ENCODE data around the gene ARFIP1.

The ARFIP1 gene

GRCh38 chr4:152900395-152900794 lies 120.6 kb downstream of the ARFIP1 start:
- no peak for DNase-seq

DNA sequence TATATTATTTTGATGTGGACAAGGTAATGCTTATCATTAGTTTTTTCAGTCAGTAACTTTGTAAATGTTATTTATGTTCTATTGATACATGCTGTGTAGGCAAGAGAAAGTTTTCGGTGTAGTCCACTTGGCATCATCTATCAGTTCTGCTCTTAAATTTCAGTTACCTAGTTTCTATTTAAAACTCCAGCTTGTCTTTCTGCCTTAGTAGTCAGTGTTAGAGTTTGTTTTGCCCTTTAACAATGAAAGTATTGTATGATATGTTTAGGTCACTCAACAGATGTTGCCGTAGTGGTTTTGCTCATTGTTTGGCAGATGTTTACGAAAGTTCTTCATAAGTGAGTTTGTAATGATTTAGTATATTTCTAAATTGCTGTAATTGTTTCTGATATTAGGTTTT lies 121.5 kb downstream of the ARFIP1 start:
- no peak for DNase-seq

- no peak for DNase-seq
Observed at GRCh38 chr4:152903658-152904057, 123.9 kb downstream of the ARFIP1 start.

DNA sequence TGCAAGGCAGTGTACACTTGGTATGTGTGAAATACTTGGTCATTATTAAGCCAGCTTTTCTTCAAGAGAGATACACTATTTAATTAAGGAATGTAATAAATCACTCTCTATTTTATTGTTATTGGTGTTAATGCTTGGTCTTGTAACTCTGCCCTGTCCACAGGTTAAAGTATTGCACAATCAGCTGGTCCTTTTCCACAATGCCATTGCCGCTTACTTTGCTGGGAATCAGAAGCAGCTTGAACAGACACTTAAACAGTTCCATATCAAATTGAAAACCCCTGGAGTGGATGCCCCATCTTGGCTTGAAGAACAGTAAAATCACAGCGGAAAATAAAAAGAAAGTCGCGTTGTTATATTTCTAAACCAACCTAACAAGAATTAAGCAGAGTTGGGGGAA lies 130.1 kb downstream of the ARFIP1 start:
- no peak for DNase-seq

- DNase-seq, result no peak
Observed at GRCh38 chr4:152910521-152910920, 130.8 kb downstream of the ARFIP1 start.

DNA sequence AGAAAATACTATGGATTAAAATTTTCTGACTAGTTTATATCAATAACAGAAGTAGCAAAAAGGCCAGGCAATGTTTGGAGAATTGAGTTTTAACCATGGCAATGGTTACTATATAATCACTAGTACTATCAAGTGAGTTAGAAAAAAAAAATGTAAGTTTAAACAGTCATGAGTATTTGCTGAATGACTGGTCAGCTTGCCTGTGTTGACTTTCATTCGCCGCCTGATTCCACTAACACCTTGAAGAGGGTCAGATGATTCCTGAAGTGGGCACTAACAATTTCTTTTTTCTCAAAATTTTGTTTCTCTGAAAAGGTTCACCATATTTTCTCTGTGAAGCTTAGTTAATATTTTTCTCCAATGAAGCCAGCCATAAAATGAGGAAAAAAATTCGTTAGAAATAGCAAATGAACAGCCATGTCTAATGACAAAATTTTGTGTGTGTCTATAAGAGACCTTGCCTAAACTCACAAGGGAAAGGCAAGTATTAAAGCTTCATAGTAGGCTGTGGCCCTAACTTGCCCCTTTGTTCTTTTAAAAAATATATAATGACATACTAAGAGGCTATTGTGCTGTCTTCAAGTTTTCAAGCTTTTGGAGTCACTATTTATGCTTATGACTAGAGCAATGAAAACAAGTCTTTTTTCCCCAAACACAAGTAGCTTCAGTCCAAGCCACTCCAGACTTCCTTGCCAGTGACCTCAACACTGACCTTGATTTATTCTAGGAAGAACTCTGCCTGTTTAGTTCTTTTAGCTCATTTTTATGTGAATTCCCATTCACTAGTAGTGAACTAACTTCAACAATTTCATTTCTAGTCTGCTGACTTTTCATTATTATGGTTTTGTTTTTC lies 138.0 kb downstream of the ARFIP1 start:
- DNase-seq, result no peak

DNA sequence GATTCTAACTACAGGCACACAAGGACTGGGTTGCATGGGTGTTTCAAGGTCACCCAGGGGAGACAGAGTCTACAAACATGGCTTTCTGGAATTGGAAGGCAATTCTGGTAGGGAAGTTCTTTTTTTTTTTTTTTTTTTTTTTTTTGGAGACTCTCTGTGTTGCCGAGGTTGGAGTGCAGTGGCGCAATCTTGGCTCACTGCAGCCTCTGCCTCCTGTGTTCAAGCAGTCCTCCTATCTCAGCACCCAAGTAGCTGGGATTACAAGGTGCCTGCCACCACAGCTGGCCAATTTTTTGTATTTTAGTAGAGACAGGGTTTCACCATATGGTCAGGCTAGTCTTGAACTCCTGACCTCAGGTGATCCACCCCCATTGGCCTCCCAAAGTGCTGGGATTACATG lies 140.1 kb downstream of the ARFIP1 start:
- no peak for DNase-seq

- DNase-seq, result no peak
Observed at GRCh38 chr4:152920768-152921167, 141.0 kb downstream of the ARFIP1 start.

GRCh38 chr4:152921284-152921683 lies 141.5 kb downstream of the ARFIP1 start:
- no peak for DNase-seq

DNA sequence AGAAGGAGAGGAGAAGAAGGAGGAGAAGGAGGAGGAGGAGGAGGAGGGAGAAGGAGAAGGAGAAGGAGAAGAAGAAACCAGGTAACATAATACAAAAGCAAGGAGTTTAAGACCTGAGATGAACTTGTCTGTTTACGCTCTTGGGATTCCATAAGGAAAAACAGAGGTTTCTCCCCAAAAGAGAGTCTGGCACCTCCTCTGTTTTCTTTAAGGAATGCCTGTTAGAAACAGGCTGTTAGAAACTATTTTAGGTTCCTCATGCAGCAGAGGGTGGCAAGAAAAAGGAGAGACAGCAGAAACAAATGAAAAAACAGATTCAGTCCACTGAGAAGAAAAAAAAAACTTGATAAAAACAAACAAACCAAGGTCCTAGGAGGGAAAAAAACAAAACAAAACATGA lies 146.1 kb downstream of the ARFIP1 start:
- no peak for DNase-seq

- no peak for DNase-seq
Observed at GRCh38 chr4:152926959-152927358, 147.2 kb downstream of the ARFIP1 start.

GRCh38 chr4:152927737-152928136 lies 148.0 kb downstream of the ARFIP1 start:
- no peak for DNase-seq

GRCh38 chr4:152928286-152928685 lies 148.5 kb downstream of the ARFIP1 start:
- DNase-seq, result no peak

GRCh38 chr4:152929888-152930287 lies 150.1 kb downstream of the ARFIP1 start:
- DNase-seq, result no peak

DNA sequence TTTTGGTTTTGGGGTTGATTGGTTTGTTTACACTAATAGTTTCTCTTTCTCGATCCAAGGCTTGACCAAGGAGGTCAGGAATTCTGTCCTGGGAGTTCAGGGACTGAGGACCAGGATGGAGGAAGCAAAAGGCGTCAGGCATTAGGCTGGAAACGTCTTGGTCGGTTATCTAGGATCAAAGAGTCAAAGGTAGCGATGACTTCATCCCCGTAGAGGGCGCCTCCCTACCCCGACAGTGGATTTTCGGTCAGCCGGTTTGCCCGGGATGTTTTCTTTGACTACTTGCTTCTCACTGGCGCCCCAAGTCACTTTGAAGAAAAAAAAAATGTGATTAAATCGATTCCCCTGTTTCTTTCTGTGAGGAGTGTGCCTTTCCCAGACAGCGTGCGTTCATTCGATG lies 155.4 kb downstream of the ARFIP1 start:
- DNase-seq, result no peak

DNA sequence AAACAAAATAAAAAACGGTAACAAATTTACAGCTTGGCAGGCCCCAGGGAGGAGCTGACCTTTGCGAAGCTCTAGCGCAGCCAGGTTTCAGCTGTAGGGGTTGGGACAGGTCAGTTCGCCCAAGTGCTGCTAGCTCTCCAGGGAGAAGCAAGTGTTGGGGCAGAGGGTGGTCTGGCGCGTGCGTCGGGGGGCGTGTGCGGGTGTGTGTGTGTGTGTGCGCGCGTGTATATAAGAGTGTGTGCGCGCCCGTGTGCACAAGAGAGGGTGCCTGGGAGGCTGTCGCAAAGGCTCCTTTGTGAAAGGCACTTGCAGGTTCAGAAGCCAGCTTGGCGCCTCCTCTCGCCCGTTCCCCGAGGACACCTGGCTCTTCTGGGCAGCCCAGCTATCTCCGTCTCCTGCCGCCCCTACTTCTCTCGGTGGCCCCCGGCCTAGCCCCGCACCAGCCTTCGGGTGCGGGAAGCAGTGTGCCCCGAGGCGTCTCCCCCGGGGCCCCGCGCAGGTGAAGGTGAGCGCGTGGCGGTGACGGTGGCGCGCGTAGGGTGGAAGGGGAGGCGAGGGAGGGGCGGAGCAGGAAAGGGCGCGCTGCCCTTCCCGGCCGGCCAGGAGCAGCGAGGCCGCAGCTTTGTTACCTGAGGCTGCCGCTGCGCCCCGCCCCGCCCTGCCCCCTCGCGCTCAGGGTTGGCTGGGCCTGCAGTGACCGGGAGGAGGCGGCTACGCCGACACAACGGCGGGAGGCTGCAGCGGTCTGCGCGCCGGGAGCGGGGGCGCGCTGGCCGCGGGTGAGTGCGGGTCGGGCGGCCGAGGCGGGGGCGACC lies 156.1 kb downstream of the ARFIP1 start, which contains the start of gene FHDC1:
Gene FHDC1, plus strand, starts transcription at position 693 of the 815 bp plus-strand sequence. CDS start 6,735 bp downstream, outside the sequence.
- no peak for DNase-seq

- no peak for DNase-seq
Observed at GRCh38 chr4:152936446-152937335, 156.9 kb downstream of the ARFIP1 start.

- DNase-seq, result no peak
Observed at GRCh38 chr4:152937336-152938236, 157.8 kb downstream of the ARFIP1 start.

- no peak for DNase-seq
Observed at GRCh38 chr4:152938237-152938947, 158.6 kb downstream of the ARFIP1 start.

- DNase-seq, result no peak
Observed at GRCh38 chr4:152939621-152940020, 159.9 kb downstream of the ARFIP1 start.

GRCh38 chr4:152940461-152940860 lies 160.7 kb downstream of the ARFIP1 start:
- no peak for DNase-seq
